ENCODE data around the gene ANO2.

The ANO2 gene

DNA sequence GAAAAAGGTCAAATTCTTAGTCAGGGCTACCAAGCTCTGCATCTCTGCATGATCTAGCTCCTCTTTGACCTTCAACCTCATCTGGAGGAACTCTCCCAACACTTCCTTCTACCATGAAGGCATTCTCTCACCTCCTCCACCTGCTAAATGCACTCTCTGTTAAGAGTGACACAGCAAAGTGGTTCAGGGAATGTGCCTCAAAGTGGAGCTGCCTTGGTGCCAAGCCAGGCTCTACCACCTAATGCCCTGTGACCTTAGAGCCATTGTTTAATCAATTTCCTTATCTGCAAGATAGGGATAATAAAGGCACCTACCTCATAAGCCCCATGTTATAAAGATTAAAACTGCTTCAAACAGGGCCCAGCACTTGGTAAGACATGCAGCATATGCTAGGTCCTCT, 236.7 kb downstream of the ANO2 start:
- DNase-seq (ENCODE audit: low read depth) = no peak
- no peak overlapping the region for H3K4me3 ChIP-seq (ENCODE audit: low read depth, low read length)
- in situ Hi-C loops (cut with HindIII; ENCODE audit: low sequenced_read_pairs) = no loop called here
- TF ChIP-seq, protein P1, sequence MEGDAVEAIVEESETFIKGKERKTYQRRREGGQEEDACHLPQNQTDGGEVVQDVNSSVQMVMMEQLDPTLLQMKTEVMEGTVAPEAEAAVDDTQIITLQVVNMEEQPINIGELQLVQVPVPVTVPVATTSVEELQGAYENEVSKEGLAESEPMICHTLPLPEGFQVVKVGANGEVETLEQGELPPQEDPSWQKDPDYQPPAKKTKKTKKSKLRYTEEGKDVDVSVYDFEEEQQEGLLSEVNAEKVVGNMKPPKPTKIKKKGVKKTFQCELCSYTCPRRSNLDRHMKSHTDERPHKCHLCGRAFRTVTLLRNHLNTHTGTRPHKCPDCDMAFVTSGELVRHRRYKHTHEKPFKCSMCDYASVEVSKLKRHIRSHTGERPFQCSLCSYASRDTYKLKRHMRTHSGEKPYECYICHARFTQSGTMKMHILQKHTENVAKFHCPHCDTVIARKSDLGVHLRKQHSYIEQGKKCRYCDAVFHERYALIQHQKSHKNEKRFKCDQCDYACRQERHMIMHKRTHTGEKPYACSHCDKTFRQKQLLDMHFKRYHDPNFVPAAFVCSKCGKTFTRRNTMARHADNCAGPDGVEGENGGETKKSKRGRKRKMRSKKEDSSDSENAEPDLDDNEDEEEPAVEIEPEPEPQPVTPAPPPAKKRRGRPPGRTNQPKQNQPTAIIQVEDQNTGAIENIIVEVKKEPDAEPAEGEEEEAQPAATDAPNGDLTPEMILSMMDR (IDR thresholded peaks at IDR 0.05; ENCODE audit: low read depth, low read length, missing control alignments) = no peak

DNA sequence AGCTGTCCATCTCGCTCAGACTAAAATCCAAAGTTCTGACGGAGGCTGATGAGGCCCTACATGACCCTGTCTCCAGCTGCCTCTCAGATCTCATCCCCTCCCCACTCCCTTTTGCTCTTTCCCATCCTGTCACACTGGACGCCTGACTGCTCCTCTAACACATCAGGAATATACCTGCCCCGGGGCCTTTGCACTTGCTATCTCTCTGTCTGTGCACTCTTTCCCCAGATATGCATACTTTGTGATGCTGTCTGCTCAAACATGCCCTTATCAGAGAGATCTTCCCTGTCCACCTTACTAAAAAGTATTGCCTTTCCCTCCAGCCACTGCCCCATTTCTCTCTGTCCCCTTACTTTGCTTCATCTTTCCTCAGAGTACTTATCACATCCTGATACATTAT, 238.8 kb downstream of the ANO2 start:
- no peak overlapping the region for H3K4me3 ChIP-seq (ENCODE audit: low read depth, low read length)
- in situ Hi-C loops (cut with HindIII; ENCODE audit: low sequenced_read_pairs) = no loop called here
- no peak for DNase-seq (ENCODE audit: low read depth)
- TF ChIP-seq, protein P1 (IDR thresholded peaks at IDR 0.05; ENCODE audit: low read depth, low read length, missing control alignments) = no peak

DNA sequence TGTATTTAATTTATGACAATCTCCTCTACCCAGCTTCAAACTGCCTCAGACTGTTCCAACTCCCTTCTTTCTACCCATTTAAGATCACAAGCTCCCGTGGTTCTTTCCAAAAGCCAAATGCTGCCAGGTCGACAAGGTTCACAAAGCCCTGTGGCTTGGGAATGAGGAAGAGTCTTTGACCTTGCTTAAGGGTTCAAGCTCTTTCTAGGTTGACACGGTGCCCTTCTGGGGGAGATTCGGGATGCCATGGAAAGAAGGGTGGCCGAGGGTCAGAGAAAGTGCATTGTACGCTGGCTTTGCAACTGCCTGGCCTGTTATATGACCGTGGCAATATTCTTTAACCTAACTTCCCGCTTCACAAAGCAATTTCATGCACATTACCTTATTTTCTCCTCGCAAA, 239.3 kb downstream of the ANO2 start:
- no peak for DNase-seq (ENCODE audit: low read depth)
- TF ChIP-seq, protein P1 (IDR thresholded peaks at IDR 0.05; ENCODE audit: low read depth, low read length, missing control alignments) = no peak
- in situ Hi-C loops (cut with HindIII; ENCODE audit: low sequenced_read_pairs) = no loop called here
- H3K4me3 ChIP-seq (ENCODE audit: low read depth, low read length) = no peak overlapping the region

DNA sequence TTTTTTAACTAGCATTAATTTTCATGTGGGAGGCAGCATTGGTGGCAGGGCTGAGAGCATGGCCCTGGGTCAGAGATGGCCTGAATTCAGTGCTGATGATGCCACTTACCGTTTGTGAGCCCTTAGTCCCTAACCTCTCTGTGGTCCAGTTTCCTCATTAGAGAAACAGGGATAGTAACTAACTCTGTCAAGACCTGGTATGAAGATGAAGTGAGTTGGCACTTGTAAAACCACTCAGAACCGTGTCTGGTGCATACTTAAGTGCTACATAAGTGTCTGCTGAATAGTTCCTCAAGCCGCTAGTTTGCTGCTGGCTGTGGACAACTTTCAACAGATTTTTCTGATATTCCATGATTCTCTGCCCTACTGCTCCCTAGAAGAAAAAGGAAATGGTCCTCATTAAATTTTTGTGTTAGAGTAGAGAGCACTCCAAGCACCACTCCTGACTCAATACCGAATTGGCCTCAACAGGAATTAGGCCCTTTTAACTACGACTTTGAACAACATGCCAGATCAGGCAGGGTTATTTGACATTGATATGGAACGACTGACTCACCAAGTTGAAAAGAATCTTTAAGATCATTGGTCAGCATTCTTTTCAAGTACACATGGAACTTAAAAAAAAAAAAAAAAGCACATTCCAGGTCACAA, 250.2 kb downstream of the ANO2 start:
- TF ChIP-seq, protein P1 (IDR thresholded peaks at IDR 0.05; ENCODE audit: low read depth, low read length, missing control alignments) = no peak
- no peak overlapping the region for H3K4me3 ChIP-seq (ENCODE audit: low read depth, low read length)
- no peak for DNase-seq (ENCODE audit: low read depth)
- in situ Hi-C loops (cut with HindIII; ENCODE audit: low sequenced_read_pairs) = no loop called here

DNA sequence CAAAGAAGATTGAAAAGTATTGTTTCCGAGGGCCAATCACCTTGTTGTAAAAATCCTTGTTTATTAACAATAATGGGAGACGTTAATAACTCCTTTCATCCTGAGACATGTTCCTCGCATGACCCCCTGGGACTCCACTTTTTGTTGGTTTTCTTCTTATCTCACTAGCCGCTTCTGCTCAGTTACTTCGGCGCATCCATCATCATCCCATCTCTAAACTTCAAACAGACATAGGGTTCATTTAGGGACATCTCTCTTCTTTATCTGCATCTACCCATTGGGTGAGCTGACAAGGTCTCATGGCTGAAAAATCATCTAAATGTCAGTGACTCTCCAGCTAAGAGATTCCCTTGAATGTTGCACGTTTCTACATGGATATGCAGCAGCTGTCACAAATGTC, 252.2 kb downstream of the ANO2 start:
- DNase-seq (ENCODE audit: low read depth) = no peak
- TF ChIP-seq, protein P1 (IDR thresholded peaks at IDR 0.05; ENCODE audit: low read depth, low read length, missing control alignments) = no peak
- in situ Hi-C loops (cut with HindIII; ENCODE audit: low sequenced_read_pairs) = no loop called here
- no peak overlapping the region for H3K4me3 ChIP-seq (ENCODE audit: low read depth, low read length)

DNA sequence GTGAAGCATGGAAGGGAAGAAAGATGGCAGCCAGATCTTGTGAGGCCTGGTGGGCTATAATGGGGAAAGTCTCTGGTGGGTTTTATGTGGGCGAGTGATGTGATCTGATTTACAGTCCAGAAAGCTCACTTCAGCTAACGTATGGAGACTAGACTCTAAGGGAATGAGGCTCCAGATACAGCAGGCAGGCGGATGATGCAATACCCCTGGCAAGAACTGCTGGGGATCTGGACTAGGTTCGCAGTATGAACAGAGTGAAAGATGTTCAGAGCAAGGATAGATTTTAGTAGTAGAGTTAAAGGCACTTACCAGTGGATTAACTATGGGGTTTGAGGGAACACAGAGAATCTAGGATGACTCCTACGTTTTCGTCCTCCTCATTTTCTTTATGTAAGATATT, 253.1 kb downstream of the ANO2 start:
- no peak for DNase-seq (ENCODE audit: low read depth)
- H3K4me3 ChIP-seq (ENCODE audit: low read depth, low read length) = no peak overlapping the region
- in situ Hi-C loops (cut with HindIII; ENCODE audit: low sequenced_read_pairs) = no loop called here
- TF ChIP-seq, protein P1 (IDR thresholded peaks at IDR 0.05; ENCODE audit: low read depth, low read length, missing control alignments) = no peak

Measured in astrocyte of the cerebellum (primary cell).